GM12878 (cell line): Measurements from ENCODE around the gene LIMCH1. TPM values are rescaled to one million over a fixed set of nuclear protein-coding genes. Genes with fewer than 3 reads are reported as not detected.

Experiments used
- ATAC-seq: fragments of 200-7000 bp; cut with Tn5 transposase; 3 replicates; pipeline ENCODE4 v1.9.1; 2020; ENCODE audit warnings: mild to moderate bottlenecking, moderate library complexity
- BruUV-seq: library from RNA; stranded (reverse); fragments of 400-500 nt; replicated peaks from 2 replicates; lab custom pipeline; 2021; lab: Mats Ljungman, UMichigan
- CTCF ChIA-PET: fragments of 300-600 bp; sonication (Branson Sonifier 250); formaldehyde crosslinking; extraction: SDS; loops from one replicate; lab custom pipeline; 2021; ENCODE audit warnings: inconsistent platforms; lab: Yijun Ruan, JAX
- POLR2A ChIA-PET: fragments of 350-600 bp; formaldehyde crosslinking; extraction: SDS; loops from one replicate; lab custom pipeline; 2021; ENCODE audit warnings: inconsistent platforms; lab: Charles Lee
- RAD21 ChIA-PET: fragments of 300-600 bp; sonication (Branson Sonifier 250); formaldehyde crosslinking; loops from one replicate; lab custom pipeline; 2023; ENCODE audit warnings: antibody characterized with exemption; ENCODE audit not compliant: unreplicated experiment; lab: Charles Lee
- SMC1A ChIA-PET: fragments of 300-600 bp; sonication (Branson Sonifier 250); formaldehyde crosslinking; loops from one replicate; lab custom pipeline; 2023; ENCODE audit not compliant: unreplicated experiment, uncharacterized antibody; lab: Charles Lee
- DNase-seq: peaks from one replicate; pipeline ENCODE4 v3.0.0-alpha.2; 2011; ENCODE audit warnings: low read depth, low spot score
- FAIRE-seq: peaks from 3 replicates; lab custom pipeline; 2011; peaks lifted over from hg19 to GRCh38; lab: Jason Lieb, UNC
- H2AFZ ChIP-seq: 2 replicates; pipeline ENCODE4 v1.6.0; 2011; ENCODE audit warnings: low read depth, low read length, control low read depth; ENCODE audit not compliant: control insufficient read depth
- H3K27ac ChIP-seq: 2 replicates; pipeline ENCODE4 v1.5.1; 2011; ENCODE audit warnings: control low read depth; ENCODE audit not compliant: control insufficient read depth, insufficient read depth
- H3K27me3 ChIP-seq, 2 experiments: replicated peaks in 1 of 2; 2 replicates each; pipeline versions ENCODE4 v1.6.0 to v1.6.1; 2011; ENCODE audit warnings: low read length in 1 of 2; ENCODE audit not compliant: control insufficient read depth in 2 of 2, insufficient read depth in 2 of 2
- H3K36me3 ChIP-seq, 2 experiments: 2 replicates each; pipeline ENCODE4 v1.5.1; 2011; ENCODE audit warnings: low read length in 1 of 2; ENCODE audit not compliant: control insufficient read depth in 2 of 2, insufficient read depth in 2 of 2
- H3K4me1 ChIP-seq: 2 replicates; pipeline ENCODE4 v1.6.1; 2011; ENCODE audit warnings: mild to moderate bottlenecking, low read length, moderate library complexity, mixed read lengths; ENCODE audit not compliant: control insufficient read depth, insufficient read depth
- H3K4me2 ChIP-seq: 2 replicates; pipeline ENCODE4 v1.6.0; 2011; ENCODE audit warnings: control low read depth; ENCODE audit not compliant: control insufficient read depth, insufficient read depth
- H3K4me3 ChIP-seq: fragments of 200-600 bp; sonication (generic); 2 replicates; pipeline ENCODE4 v1.5.1; 2016
- H3K79me2 ChIP-seq: 2 replicates; pipeline ENCODE4 v1.6.0; 2011; ENCODE audit warnings: low read length; ENCODE audit not compliant: control insufficient read depth, insufficient read depth
- H3K9ac ChIP-seq: 2 replicates; pipeline ENCODE4 v1.8.0; 2011; ENCODE audit warnings: low read length, control low read depth, mixed read lengths; ENCODE audit not compliant: control insufficient read depth, insufficient read depth
- H3K9me3 ChIP-seq: replicated peaks from 3 replicates; pipeline ENCODE4 v1.5.1; 2011; ENCODE audit warnings: mild to moderate bottlenecking, low read length; ENCODE audit not compliant: control insufficient read depth, insufficient read depth
- H4K20me1 ChIP-seq: 2 replicates; pipeline ENCODE4 v1.6.0; 2011; ENCODE audit not compliant: control insufficient read depth, insufficient read depth
- BCL3 ChIP-seq: IDR thresholded peaks from 2 replicates; pipeline ENCODE4 v1.6.1; 2011; ENCODE audit warnings: borderline replicate concordance, low read depth, mild to moderate bottlenecking, moderate library complexity, low read length; ENCODE audit not compliant: insufficient read depth, poor library complexity, severe bottlenecking
- E4F1 ChIP-seq: fragments of 450-650 bp; IDR thresholded peaks from 2 replicates; pipeline ENCODE4 v1.6.1; 2018; ENCODE audit warnings: borderline replicate concordance, mild to moderate bottlenecking; ENCODE audit not compliant: partially characterized antibody
- KLF5 ChIP-seq: fragments of 450-650 bp; IDR thresholded peaks from 2 replicates; pipeline ENCODE4 v1.6.1; 2014; ENCODE audit warnings: mild to moderate bottlenecking; ENCODE audit not compliant: partially characterized antibody
- NBN ChIP-seq: fragments of 450-650 bp; IDR thresholded peaks from 2 replicates; pipeline ENCODE4 v1.6.1; 2016
- POLR2AphosphoS2 ChIP-seq: IDR thresholded peaks from 2 replicates; pipeline ENCODE4 v1.6.1; 2011; ENCODE audit warnings: low read depth, mild to moderate bottlenecking, low read length, improper control_type of control experiment, moderate library complexity
- SP1 ChIP-seq: IDR thresholded peaks from one replicate; pipeline ENCODE4 v1.6.1; 2011; ENCODE audit warnings: low read depth, low read length
- SUPT20H ChIP-seq: IDR thresholded peaks from 2 replicates; pipeline ENCODE4 v1.6.1; 2011; ENCODE audit warnings: low read depth, mild to moderate bottlenecking, low read length, moderate library complexity, borderline replicate concordance; ENCODE audit not compliant: control insufficient read depth
- ZNF207 ChIP-seq: fragments of 450-650 bp; IDR thresholded peaks from 2 replicates; pipeline ENCODE4 v1.6.1; 2014; ENCODE audit warnings: antibody characterized with exemption, mild to moderate bottlenecking, borderline replicate concordance
- ZNF687 ChIP-seq: fragments of 450-650 bp; IDR thresholded peaks from 2 replicates; pipeline ENCODE4 v1.6.1; 2017; ENCODE audit warnings: mild to moderate bottlenecking, moderate library complexity
- WGBS: methylation state at CpG from one replicate; pipeline ENCODE4 v1.1.6; 2016; ENCODE audit warnings: low lambda C conversion rate; ENCODE audit not compliant: insufficient replicate concordance, insufficient coverage; ENCODE audit errors: missing lambda C conversion rate; 5-methylcytosine and 5-hydroxymethylcytosine counted together
- in situ Hi-C: fragments of 300-500 bp; cut with MboI; formaldehyde crosslinking; loops from 9 replicates; pipeline ENCODE4 v1.14.3; 2018; ENCODE audit warnings: mixed read lengths
- intact Hi-C: fragments of 100-400 bp; cut with micrococcal nuclease; formaldehyde crosslinking; loops from one replicate; pipeline ENCODE4 v1.14.2; 2022; ENCODE audit not compliant: unreplicated experiment
- polyA plus RNA-seq, 11 experiments: library from polyadenylated mRNA; depleted of rRNA in 4 of 11; unstranded in 6 of 11; stranded (reverse) in 5 of 11; fragments of >200 nt; fragmentation: Nextera tagmentation in 4 of 11; fragmentation: Illumina TruSeq in 1 of 11; extraction: Ambion mirVana in 4 of 11; extraction: Trizol in 1 of 11; gene quantifications; 1 replicate in 1 of 11; 2 replicates in 10 of 11; pipeline versions ENCODE4 v1.2.1 to v1.2.3, GENCODE V29; 2011 to 2016; ENCODE audit warnings: inconsistent platforms in 2 of 11, missing spikeins in 2 of 11, low read depth in 1 of 11
- total RNA-seq, 4 experiments: library from RNA; depleted of rRNA in 3 of 4; stranded (reverse); fragments of >200 nt in 3 of 4; fragmentation: Illumina TruSeq in 1 of 4; extraction: Trizol in 1 of 4; gene quantifications; 2 replicates each; pipeline versions ENCODE4 v1.2.1 to v1.2.3, GENCODE V29; 2013 to 2021

Gene LIMCH1
- total and polyA plus RNA-seq, 10 of the 15 experiments (the other 5 are each of a cell fraction or from before 2014, with no cell fraction given), result 0.07 to 0.15 TPM; not detected in 8

- TF ChIP-seq ZNF687 (no peak), KLF5 (no peak), ZNF207 (no peak), E4F1 (no peak)
- TF ChIP-seq, all 136 proteins: peak for 0
Observed at GRCh38 chr4:41632481-41633073, 94.6 kb downstream of the LIMCH1 start (continued).

- no peak overlapping the region for H3K27ac ChIP-seq
- TF ChIP-seq SP1 (no peak), BCL3 (no peak), SUPT20H (no peak), NBN (no peak), POLR2AphosphoS2 (no peak)
- H3K79me2 ChIP-seq, result no peaks in the 10 kb centered on the region
- H3K27me3 ChIP-seq, result no peaks in the 10 kb centered on the region; a peak in 2 of 4 replicates
- ChIA-PET RAD21 (no interaction called here), POLR2A (no interaction called here), CTCF (interaction anchor here (1.4 kb wide), 1 partner anchor 28 kb away, joined by 3 read pairs; no protein-coding TSS in a partner anchor), SMC1A (no interaction called here)
- in situ Hi-C loops (no loop called here), intact Hi-C loops (no loop called here)
- H3K9ac ChIP-seq, result no peak overlapping the region
- no peak for DNase-seq
- ATAC-seq, result no peak
- BruUV-seq, result no TSS peak
- H4K20me1 ChIP-seq, result no peaks in the 10 kb centered on the region
- no peaks in the 10 kb centered on the region for H3K9me3 ChIP-seq
- no peak for FAIRE-seq
- no peaks in the 10 kb centered on the region for H3K4me1 ChIP-seq
- H3K4me3 ChIP-seq, result no peak overlapping the region
- H2AFZ ChIP-seq, result no peak overlapping the region
- WGBS, result 82% methylated on average over 4 of the region's 4 CpGs
- H3K4me2 ChIP-seq, result no peak overlapping the region
- no peaks in the 10 kb centered on the region for H3K36me3 ChIP-seq
Observed at GRCh38 chr4:41633321-41633720, 95.4 kb downstream of the LIMCH1 start.
